Lower leg skin (tissue), 4 donors: ENCODE measurements around the gene FANCC. TPM values are rescaled to one million over a fixed set of nuclear protein-coding genes. Genes with fewer than 3 reads are reported as not detected.

Experiments used
- DNase-seq, 2 donors: peaks; one replicate each; pipeline ENCODE4 v3.0.0-alpha.2; 2019; ENCODE audit warnings: low spot score in 2 of 2
- H3K4me3 ChIP-seq: fragments of 200-600 bp; sonication (generic); 2 replicates; pipeline ENCODE4 v1.5.1; 2017; ENCODE audit warnings: mild to moderate bottlenecking, low read depth; ENCODE audit not compliant: poor library complexity, severe bottlenecking
- POLR2A ChIP-seq, 2 donors: fragments of 450-650 bp; IDR thresholded peaks; one replicate each; pipeline ENCODE4 v1.6.1; 2016 to 2017; ENCODE audit warnings: antibody characterized with exemption in 2 of 2, mild to moderate bottlenecking in 1 of 2, moderate library complexity in 1 of 2
- WGBS, 2 donors: methylation state at CpG; one replicate each; pipeline ENCODE4 v1.1.5; 2018; 5-methylcytosine and 5-hydroxymethylcytosine counted together
- intact Hi-C: fragments of 100-400 bp; cut with DNase I; formaldehyde crosslinking; loops from one replicate; pipeline ENCODE4 v1.15.0; 2023; ENCODE audit warnings: low total_unique reads
- total RNA-seq, 4 donors: library from RNA; depleted of rRNA; stranded (reverse); fragments of >200 nt; gene quantifications; one replicate each; pipeline ENCODE4 v1.1.0, GENCODE V29; 2016
- TF ChIP-seq, protein P1 (sequence below), 3 donors: fragments of 450-650 bp; IDR thresholded peaks; one replicate each; pipeline ENCODE4 v1.5.1; 2016; ENCODE audit warnings: antibody characterized with exemption in 3 of 3, mild to moderate bottlenecking in 3 of 3, moderate library complexity in 2 of 3

Gene FANCC
- total RNA-seq, 4 donors from 2014 or later = 6.7 to 10.2 (median 8.1) TPM

DNA sequence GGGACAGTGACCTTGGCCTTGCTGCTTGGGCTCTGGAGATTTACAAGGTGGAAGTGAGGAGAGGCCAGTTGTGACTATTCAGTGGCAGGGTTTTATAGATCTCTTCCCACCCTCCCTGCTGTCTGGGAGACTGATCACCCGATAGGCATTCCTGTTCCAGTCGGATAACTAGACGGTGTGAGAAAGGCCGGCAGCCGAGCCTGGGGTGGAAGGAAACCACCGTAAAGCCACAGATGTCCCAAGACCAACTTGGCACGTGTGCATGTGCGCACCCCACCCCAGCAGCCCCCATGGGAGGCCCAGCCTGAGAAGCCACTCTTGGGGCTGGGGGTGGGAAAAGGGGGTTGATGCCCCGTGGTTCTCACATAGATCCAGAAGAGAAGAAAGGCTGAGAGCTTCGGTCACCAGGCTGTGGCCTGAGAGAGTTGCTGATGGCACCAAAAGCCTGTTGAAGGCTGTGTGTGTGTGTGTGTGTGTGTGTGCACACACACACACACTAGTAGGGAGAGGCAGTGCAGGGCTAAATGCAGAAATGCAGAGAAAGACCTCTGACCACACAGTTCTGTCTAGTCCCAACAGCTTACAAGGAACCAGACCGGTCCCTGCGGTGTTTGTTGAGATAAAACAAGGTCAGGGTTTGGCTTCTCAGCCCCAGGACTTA lies 225.8 kb downstream of the FANCC start:
- no peak for TF ChIP-seq POLR2A (IDR thresholded peaks at IDR 0.05)
- TF ChIP-seq, protein P1, sequence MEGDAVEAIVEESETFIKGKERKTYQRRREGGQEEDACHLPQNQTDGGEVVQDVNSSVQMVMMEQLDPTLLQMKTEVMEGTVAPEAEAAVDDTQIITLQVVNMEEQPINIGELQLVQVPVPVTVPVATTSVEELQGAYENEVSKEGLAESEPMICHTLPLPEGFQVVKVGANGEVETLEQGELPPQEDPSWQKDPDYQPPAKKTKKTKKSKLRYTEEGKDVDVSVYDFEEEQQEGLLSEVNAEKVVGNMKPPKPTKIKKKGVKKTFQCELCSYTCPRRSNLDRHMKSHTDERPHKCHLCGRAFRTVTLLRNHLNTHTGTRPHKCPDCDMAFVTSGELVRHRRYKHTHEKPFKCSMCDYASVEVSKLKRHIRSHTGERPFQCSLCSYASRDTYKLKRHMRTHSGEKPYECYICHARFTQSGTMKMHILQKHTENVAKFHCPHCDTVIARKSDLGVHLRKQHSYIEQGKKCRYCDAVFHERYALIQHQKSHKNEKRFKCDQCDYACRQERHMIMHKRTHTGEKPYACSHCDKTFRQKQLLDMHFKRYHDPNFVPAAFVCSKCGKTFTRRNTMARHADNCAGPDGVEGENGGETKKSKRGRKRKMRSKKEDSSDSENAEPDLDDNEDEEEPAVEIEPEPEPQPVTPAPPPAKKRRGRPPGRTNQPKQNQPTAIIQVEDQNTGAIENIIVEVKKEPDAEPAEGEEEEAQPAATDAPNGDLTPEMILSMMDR (IDR thresholded peaks at IDR 0.05) = no peak
- no peak for DNase-seq
- H3K4me3 ChIP-seq = no peak overlapping the region
- intact Hi-C loops = no loop called here
- 60 to 65% methylated on average over 12 of the region's 12 CpGs for WGBS, 2 donors

DNA sequence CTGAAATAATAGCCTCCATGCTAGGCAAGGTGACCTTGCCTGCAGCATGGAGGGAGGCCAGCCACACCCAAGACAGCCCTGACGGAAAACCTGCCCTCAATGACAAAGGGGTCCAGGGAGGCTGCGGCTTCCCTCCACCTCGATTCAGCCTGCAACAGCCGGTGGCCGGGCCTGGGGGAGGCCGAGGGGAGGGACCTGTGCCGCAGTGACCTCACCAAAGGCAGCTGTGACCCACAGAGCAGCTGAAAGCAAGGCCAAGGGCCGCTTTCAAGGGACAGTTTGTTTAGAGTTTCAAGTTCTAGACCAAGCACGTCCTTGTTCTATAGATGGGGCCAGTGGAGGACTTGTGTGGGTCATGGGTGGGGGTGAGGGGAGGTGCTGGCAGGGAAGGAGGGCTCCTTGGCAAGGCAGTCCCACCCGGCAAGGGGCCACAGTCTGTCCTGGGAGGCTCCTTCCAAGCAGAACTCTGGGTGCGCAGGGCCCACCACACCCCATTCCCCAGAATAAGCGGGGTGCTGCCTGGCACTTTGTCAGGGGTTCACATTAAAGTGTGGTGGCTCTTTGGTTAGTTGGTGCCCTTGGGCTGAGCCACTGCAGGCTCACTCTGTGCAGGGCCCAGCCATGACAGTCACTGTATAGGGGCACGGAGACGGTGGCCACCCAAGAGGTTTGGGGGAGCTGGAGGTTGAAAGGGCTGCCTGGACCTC lies 226.5 kb downstream of the FANCC start:
- 78 to 81% methylated on average over 13 to 14 of the region's 14 CpGs for WGBS, 2 donors
- TF ChIP-seq POLR2A (IDR thresholded peaks at IDR 0.05) = no peak
- TF ChIP-seq, protein P1 (IDR thresholded peaks at IDR 0.05) = no peak
- intact Hi-C loops = no loop called here
- DNase-seq = no peak
- H3K4me3 ChIP-seq = no peak overlapping the region

DNA sequence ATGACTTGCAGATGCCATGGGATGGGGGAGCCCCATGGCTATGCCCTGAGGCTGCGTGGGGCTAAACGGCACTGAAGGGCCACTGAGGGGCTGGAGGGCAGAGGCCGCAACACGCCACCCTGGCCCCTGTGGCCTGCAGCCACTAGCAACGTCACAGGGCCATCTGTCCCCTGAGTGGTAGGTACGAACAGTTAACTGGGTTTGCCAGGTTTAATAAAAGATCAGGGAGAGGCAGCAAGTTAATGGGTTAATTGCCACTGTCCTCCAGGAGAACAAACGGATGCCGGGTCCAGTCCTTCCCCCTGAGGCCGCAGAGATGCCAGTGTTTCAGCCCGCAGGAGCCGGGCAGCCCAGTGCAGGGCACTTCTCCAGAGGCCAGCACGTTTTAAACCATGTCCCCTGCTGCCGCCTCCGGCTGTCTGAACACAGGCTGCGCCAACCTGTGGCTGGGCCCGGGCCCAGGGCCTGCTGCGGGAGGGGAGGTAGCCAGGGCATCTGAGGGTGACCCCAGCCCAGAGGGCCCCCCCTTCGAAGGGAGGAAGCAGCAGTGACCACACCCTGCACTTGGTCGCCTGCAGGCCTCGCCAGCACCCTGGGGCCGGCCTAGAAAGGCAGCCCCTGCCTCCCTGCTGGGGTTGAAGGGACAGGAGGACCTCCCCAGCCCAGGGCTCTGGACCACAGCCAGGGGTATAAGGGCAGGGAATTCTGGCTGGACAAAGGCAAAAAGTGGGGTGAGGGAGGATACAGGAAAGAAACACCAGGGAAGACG lies 227.3 kb downstream of the FANCC start:
- WGBS, 2 donors = 37 to 38% methylated on average over 19 to 21 of the region's 22 CpGs
- intact Hi-C loops = no loop called here
- TF ChIP-seq, protein P1 (IDR thresholded peaks at IDR 0.05) = no peak
- TF ChIP-seq POLR2A (IDR thresholded peaks at IDR 0.05) = no peak
- no peak overlapping the region for H3K4me3 ChIP-seq
- no peak for DNase-seq

DNA sequence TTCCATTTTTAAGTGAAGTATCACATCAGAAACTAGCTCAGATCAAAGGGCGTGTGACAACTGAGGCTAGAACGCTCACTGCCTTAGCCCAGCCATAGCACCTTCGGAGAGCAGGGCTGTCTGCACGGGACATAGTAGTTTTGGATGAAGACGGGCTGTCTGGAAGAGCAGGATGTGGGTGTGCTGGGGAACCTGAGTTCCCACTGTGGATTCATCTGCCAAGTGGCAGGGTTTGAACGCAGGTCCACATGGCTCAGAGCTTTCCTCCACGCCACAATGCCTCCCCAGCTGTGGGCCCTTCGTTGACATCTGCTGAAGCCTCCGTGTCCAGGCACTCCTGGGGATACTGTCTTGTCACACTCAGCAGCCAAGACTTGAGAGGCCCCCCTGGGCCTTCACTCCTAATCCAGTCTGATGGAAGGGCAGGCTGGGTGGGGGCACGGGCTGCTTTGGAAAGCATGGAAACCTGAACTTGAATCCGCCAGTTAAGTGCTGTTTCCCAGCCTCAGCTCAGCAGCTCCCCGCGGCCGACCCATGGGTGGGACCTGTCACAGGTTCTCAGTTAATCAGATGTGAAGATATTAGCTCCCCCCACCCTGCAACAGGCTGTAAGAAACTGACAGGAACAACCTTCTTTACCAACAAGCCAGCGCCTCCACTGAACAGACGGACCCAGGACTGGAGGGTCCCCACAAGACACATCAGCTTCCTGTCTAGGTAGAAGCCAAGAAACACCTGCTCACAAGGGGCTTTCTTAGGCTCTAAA lies 228.1 kb downstream of the FANCC start:
- intact Hi-C loops = no loop called here
- TF ChIP-seq, protein P1 (IDR thresholded peaks at IDR 0.05) = no peak
- no peak for TF ChIP-seq POLR2A (IDR thresholded peaks at IDR 0.05)
- H3K4me3 ChIP-seq = no peak overlapping the region
- no peak for DNase-seq
- 81 to 84% methylated on average over 15 to 16 of the region's 16 CpGs for WGBS, 2 donors

DNA sequence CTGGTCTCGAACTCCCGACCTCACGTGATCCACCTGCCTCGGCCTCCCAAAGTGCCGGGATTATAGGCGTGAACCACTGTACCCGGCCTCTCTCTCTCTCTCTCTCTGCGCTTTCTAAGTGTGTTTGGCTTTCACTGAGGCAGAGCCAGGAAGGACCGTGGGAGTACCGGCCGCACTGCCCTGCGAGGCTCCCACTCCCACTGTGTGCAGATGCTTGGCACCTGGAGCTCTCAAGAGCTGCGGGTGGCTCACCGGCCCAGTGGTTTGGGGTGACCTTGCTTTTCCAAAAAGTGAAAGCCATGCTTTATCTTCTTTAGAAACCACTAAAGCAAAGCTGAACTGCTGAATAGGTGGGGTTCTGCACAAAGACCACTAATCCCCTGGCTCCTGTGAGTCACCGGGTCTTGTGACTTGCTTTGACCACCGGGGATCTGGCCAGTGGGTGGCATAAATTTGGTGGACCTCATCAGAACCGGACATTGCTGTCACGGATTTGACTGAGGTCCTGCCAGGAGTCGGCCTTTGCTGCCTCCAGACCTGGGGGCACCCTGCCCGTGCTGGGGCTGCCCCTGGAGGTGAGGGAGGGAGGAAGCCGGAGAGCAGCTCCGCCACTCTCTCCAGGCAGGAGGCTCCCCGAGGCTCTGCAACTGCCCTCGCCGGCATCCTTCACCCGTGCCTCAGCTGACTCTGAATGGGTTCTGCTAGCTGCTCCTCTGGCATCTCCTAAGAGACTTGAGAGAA lies 228.9 kb downstream of the FANCC start:
- H3K4me3 ChIP-seq = no peak overlapping the region
- WGBS, 2 donors = 76 to 79% methylated on average over 23 to 26 of the region's 26 CpGs
- no peak for DNase-seq
- intact Hi-C loops = no loop called here
- TF ChIP-seq, protein P1 (IDR thresholded peaks at IDR 0.05) = no peak
- no peak for TF ChIP-seq POLR2A (IDR thresholded peaks at IDR 0.05)
